ENCODE results near the gene ERAL1. TPM values are rescaled to one million over a fixed set of nuclear protein-coding genes. Genes with fewer than 3 reads are reported as not detected.

The ERAL1 gene
- total RNA-seq, 1 donor from 2014 or later: 25.8 TPM

GRCh38 chr17:28880572-28880945 is 25.7 kb downstream of the ERAL1 start:
- no peak for TF ChIP-seq EZH2phosphoT487 (IDR thresholded peaks at IDR 0.05)
- TF ChIP-seq, protein P1, sequence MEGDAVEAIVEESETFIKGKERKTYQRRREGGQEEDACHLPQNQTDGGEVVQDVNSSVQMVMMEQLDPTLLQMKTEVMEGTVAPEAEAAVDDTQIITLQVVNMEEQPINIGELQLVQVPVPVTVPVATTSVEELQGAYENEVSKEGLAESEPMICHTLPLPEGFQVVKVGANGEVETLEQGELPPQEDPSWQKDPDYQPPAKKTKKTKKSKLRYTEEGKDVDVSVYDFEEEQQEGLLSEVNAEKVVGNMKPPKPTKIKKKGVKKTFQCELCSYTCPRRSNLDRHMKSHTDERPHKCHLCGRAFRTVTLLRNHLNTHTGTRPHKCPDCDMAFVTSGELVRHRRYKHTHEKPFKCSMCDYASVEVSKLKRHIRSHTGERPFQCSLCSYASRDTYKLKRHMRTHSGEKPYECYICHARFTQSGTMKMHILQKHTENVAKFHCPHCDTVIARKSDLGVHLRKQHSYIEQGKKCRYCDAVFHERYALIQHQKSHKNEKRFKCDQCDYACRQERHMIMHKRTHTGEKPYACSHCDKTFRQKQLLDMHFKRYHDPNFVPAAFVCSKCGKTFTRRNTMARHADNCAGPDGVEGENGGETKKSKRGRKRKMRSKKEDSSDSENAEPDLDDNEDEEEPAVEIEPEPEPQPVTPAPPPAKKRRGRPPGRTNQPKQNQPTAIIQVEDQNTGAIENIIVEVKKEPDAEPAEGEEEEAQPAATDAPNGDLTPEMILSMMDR (IDR thresholded peaks at IDR 0.05): no peak
- no peak for TF ChIP-seq EZH2 (IDR thresholded peaks at IDR 0.05)
- Histone ChIP-seq H3F3A (ENCODE audit: low read depth) (peaks cover 4% of the 10 kb centered on the region), H3K27me3 (no peaks in the 10 kb centered on the region), H4K20me1 (ENCODE audit: low read depth) (peaks cover 1% of the 10 kb centered on the region), H3K27ac (no peak overlapping the region), H2AFZ (replicated peaks) (no peak overlapping the region), H3K4me2 (no peak overlapping the region), H3K36me3 (no peaks in the 10 kb centered on the region), H3K9me3 (ENCODE audit: low read depth) (no peaks in the 10 kb centered on the region), H3K79me2 (ENCODE audit: low read depth) (no peaks in the 10 kb centered on the region), H3K4me1 (no peaks in the 10 kb centered on the region), H3K9ac (no peak overlapping the region), H3K4me3 (no peak overlapping the region)
- Mint-ChIP-seq H3K4me3 (no peak overlapping the region), H3K27ac (no peak overlapping the region), H3K9me3 (no peaks in the 10 kb centered on the region), H3K27me3 (ENCODE audit: insufficient read depth, low read depth) (peaks cover 5% of the 10 kb centered on the region), H3K36me3 (peaks cover 27% of the 10 kb centered on the region), H3K4me1 (no peaks in the 10 kb centered on the region)
- no peak for DNase-seq (ENCODE audit: low spot score)

- no peak overlapping the region for H3K27ac Mint-ChIP-seq
- H3K9me3 Mint-ChIP-seq: no peaks in the 10 kb centered on the region
- peaks cover 10% of the 10 kb centered on the region for H4K20me1 ChIP-seq (ENCODE audit: low read depth)
- peaks cover 27% of the 10 kb centered on the region for H3K36me3 Mint-ChIP-seq
- H3K4me3 Mint-ChIP-seq: no peak overlapping the region
- H3K4me3 ChIP-seq: no peak overlapping the region
- H3K27me3 ChIP-seq: no peaks in the 10 kb centered on the region
- no peak overlapping the region for H3K9ac ChIP-seq
- H3K27ac ChIP-seq: no peak overlapping the region
- no peaks in the 10 kb centered on the region for H3K79me2 ChIP-seq (ENCODE audit: low read depth)
- no peaks in the 10 kb centered on the region for H3F3A ChIP-seq (ENCODE audit: low read depth)
- no peaks in the 10 kb centered on the region for H3K9me3 ChIP-seq (ENCODE audit: low read depth)
- DNase-seq (ENCODE audit: low spot score): no peak
- TF ChIP-seq, protein P1 (IDR thresholded peaks at IDR 0.05): no peak
- TF ChIP-seq EZH2phosphoT487 (IDR thresholded peaks at IDR 0.05) (no peak), EZH2 (IDR thresholded peaks at IDR 0.05) (no peak)
- no peak overlapping the region for H2AFZ ChIP-seq (replicated peaks)
- no peaks in the 10 kb centered on the region for H3K4me1 Mint-ChIP-seq
- no peak overlapping the region for H3K4me2 ChIP-seq
- no peaks in the 10 kb centered on the region for H3K4me1 ChIP-seq
- peaks cover 7% of the 10 kb centered on the region for H3K27me3 Mint-ChIP-seq (ENCODE audit: insufficient read depth, low read depth)
- H3K36me3 ChIP-seq: no peaks in the 10 kb centered on the region
Measured at GRCh38 chr17:28881533-28882056, 26.8 kb downstream of the ERAL1 start.

- peaks cover 16% of the 10 kb centered on the region for H4K20me1 ChIP-seq (ENCODE audit: low read depth)
- DNase-seq (ENCODE audit: low spot score): no peak
- peaks cover 3% of the 10 kb centered on the region for H3K4me1 Mint-ChIP-seq
- H3K27me3 Mint-ChIP-seq (ENCODE audit: insufficient read depth, low read depth): peaks cover 9% of the 10 kb centered on the region
- H3K36me3 Mint-ChIP-seq: peaks cover 26% of the 10 kb centered on the region
- TF ChIP-seq EZH2phosphoT487 (IDR thresholded peaks at IDR 0.05): no peak
- no peak for TF ChIP-seq EZH2 (IDR thresholded peaks at IDR 0.05)
- TF ChIP-seq, protein P1 (IDR thresholded peaks at IDR 0.05): no peak
- H2AFZ ChIP-seq (replicated peaks): no peak overlapping the region
- no peaks in the 10 kb centered on the region for H3K36me3 ChIP-seq
- no peak overlapping the region for H3K4me3 ChIP-seq
- no peaks in the 10 kb centered on the region for H3K4me1 ChIP-seq
- no peaks in the 10 kb centered on the region for H3K27me3 ChIP-seq
- H3K9me3 ChIP-seq (ENCODE audit: low read depth): no peaks in the 10 kb centered on the region
- H3K4me2 ChIP-seq: no peak overlapping the region
- H3K27ac ChIP-seq: no peak overlapping the region
- H3K79me2 ChIP-seq (ENCODE audit: low read depth): no peaks in the 10 kb centered on the region
- no peaks in the 10 kb centered on the region for H3F3A ChIP-seq (ENCODE audit: low read depth)
- H3K4me3 Mint-ChIP-seq: no peak overlapping the region
- no peaks in the 10 kb centered on the region for H3K9me3 Mint-ChIP-seq
- H3K9ac ChIP-seq: no peak overlapping the region
- H3K27ac Mint-ChIP-seq: no peak overlapping the region
Measured at GRCh38 chr17:28882154-28882895, 27.5 kb downstream of the ERAL1 start.

Data from neural progenitor cell (in vitro differentiated cells).